ENCODE results near the gene AK9. TPM values are rescaled to one million over a fixed set of nuclear protein-coding genes. Genes with fewer than 3 reads are reported as not detected.

AK9 gene
- total and polyA plus RNA-seq, 4 donors, result 1.1 to 5.3 (median 3.8) TPM

- TF ChIP-seq MAX (IDR thresholded peaks at IDR 0.05), result no peak
- TF ChIP-seq TAF1 (conservative IDR thresholded peaks at IDR 0.05), result no peak
- TF ChIP-seq CTCF (IDR thresholded peaks at IDR 0.05; ENCODE audit: low read depth, low read length, missing input control), result no peak
- TF ChIP-seq FOXA1 (IDR thresholded peaks at IDR 0.05), result no peak
- TF ChIP-seq YY1 (IDR thresholded peaks at IDR 0.05), result no peak
- TF ChIP-seq HNF4A (conservative IDR thresholded peaks at IDR 0.05), result no peak
- TF ChIP-seq FOXA2 (IDR thresholded peaks at IDR 0.05), result no peak
Measured at GRCh38 chr6:109510358-109510757, 180.6 kb downstream of the AK9 start (continued).

DNA sequence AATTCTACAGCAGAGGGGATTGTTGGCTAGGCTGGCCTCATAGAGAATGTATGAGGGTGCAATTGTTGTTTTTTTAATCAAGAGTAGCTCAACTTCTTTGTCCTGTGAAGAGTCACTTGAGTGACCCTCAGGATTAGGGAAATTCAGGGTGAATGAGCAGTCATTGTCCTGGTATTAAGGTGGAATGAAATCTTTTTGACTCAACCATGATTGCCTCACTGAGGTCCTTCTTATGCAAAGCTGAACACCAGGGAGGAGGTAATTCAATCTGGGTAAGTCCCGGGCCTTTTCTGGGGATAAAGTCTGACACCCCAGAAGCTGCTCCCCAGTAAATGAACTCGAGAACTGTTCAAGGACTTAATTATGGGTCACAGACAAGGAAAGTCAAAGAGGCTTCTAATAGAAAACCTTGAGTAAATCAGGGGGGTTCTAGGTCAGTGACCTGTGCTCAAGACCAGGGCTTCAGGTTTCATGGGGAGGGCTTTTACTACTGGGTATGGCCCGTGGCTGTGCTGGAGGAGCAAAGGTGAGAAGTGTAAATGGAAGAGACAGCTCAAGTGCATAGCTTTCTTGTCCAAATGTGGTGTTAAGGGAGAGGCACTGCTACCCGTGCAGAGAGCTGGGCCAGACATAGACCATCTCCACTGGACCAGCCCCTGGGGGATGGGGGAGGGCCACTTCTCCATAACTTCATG lies 182.7 kb downstream of the AK9 start:
- no peak for DNase-seq (ENCODE audit: low spot score)
- Histone ChIP-seq H3K27ac (ENCODE audit: low read depth in 1 of 2, low read length in 2 of 2) (no peak overlapping the region), H3K27me3 (ENCODE audit: control insufficient read depth in 4 of 4, insufficient read depth in 4 of 4, low read length in 3 of 4) (no peaks in the 10 kb centered on the region), H3K36me3 (ENCODE audit: control insufficient read depth in 4 of 4, insufficient read depth in 3 of 4, low read depth in 1 of 4, low read length in 3 of 4) (no peaks in the 10 kb centered on the region), H3K4me1 (ENCODE audit: control insufficient read depth in 4 of 4, insufficient read depth in 4 of 4, low read length in 3 of 4) (peaks cover 0 to 8% (median 7%) of the 10 kb centered on the region in 4 donors), H3K9ac (ENCODE audit: low read depth in 1 of 2, low read length in 2 of 2) (no peak overlapping the region), H3K9me3 (ENCODE audit: control insufficient read depth in 4 of 4, low read length in 3 of 4) (no peaks in the 10 kb centered on the region), H3K4me3 (ENCODE audit: low read depth in 1 of 3, low read length in 3 of 3) (no peak overlapping the region)
- TF ChIP-seq FOXA1 (IDR thresholded peaks at IDR 0.05), result no peak
- no peak for TF ChIP-seq RAD21 (IDR thresholded peaks at IDR 0.05)
- TF ChIP-seq GABPA (IDR thresholded peaks at IDR 0.05 in 1 of 2, conservative IDR thresholded peaks at IDR 0.05 in 1 of 2), result no peak
- TF ChIP-seq FOXA2 (IDR thresholded peaks at IDR 0.05), result no peak
- no peak for TF ChIP-seq REST (IDR thresholded peaks at IDR 0.05)
- no peak for TF ChIP-seq NR2F2 (IDR thresholded peaks at IDR 0.05)
- TF ChIP-seq JUND (IDR thresholded peaks at IDR 0.05), result no peak
- TF ChIP-seq, protein P1, sequence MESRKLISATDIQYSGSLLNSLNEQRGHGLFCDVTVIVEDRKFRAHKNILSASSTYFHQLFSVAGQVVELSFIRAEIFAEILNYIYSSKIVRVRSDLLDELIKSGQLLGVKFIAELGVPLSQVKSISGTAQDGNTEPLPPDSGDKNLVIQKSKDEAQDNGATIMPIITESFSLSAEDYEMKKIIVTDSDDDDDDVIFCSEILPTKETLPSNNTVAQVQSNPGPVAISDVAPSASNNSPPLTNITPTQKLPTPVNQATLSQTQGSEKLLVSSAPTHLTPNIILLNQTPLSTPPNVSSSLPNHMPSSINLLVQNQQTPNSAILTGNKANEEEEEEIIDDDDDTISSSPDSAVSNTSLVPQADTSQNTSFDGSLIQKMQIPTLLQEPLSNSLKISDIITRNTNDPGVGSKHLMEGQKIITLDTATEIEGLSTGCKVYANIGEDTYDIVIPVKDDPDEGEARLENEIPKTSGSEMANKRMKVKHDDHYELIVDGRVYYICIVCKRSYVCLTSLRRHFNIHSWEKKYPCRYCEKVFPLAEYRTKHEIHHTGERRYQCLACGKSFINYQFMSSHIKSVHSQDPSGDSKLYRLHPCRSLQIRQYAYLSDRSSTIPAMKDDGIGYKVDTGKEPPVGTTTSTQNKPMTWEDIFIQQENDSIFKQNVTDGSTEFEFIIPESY (IDR thresholded peaks at IDR 0.05), result no peak
- TF ChIP-seq YY1 (IDR thresholded peaks at IDR 0.05), result no peak
- TF ChIP-seq RXRA (IDR thresholded peaks at IDR 0.05), result no peak
- TF ChIP-seq CTCF (IDR thresholded peaks at IDR 0.05; ENCODE audit: low read depth, low read length, missing input control), result no peak
- 91% methylated on average over 4 of the region's 4 CpGs for WGBS
